Stimulated activated CD4-positive, alpha-beta T cell treated with anti-CD3 and anti-CD28 coated beads, Interleukin-4, amount 100 ng/mL, for 1 hour (primary cell): ENCODE results near the gene EPB41.
"Not testable (repeated sequence)": the region's sequence is repeated elsewhere in the genome, so short reads cannot be mapped to it uniquely, and the experiment has no call there.

Source experiments
- DNase-seq: peaks from one replicate; pipeline ENCODE4 v3.0.0-alpha.2; 2020

Gene EPB41

DNA sequence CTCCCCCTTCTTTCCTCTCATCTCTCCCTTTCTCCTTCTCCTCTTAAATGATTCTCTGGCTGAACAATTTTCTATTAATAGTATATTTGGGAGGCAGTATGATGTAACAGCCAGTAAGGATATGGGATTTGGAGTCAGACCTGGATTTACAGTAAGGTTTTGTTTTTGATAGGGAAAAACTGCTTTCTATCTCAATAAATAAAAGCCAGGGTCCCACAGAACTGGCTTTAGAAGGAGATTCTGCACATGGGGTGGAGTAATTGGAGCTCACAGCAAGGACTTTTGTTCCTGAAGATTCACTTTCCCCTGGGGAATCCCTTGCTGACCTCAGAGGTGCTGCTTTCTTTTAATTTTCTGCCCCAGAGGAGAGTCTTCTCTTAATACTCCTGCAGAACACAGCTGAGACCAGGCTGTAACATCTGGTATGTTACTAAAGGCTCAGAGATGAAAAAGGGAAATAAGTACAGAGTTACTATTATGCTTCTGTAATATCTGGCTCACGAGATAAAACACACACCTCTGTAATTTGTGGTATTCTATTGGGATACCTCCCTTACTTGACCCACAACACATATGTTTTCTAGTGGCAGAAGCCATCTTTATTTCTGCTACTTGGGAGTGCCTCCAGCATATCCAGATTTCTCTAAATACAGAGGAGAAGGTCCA lies 13.4 kb downstream of the EPB41 start:
- no peak for DNase-seq

GRCh38 chr1:28928314-28928941 lies 14.1 kb downstream of the EPB41 start:
- no peak for DNase-seq

- DNase-seq: no peak
These were observed 18.9 kb downstream of the EPB41 start for GRCh38 chr1:28933277-28933676.

DNA sequence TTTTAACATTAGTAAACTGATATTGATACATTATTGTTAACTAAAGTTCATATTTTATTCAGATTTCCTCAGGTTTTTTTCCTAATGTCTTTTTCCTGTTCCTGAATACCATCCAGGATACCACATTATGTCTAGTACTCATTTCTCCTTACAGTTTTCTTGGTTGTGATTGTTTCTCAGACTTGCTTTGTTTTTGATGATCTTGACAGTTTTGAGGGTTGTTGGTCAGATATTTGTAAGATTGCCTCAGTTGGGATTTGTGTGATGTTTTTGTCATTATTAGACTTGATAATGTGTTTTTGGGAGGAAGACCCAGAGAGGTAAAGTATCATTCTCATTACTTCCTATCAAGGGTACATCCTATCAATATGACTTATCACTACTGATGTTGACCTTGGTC lies 19.5 kb downstream of the EPB41 start:
- no peak for DNase-seq

- DNase-seq: no peak
These were observed 20.3 kb downstream of the EPB41 start for GRCh38 chr1:28934676-28935075.

DNA sequence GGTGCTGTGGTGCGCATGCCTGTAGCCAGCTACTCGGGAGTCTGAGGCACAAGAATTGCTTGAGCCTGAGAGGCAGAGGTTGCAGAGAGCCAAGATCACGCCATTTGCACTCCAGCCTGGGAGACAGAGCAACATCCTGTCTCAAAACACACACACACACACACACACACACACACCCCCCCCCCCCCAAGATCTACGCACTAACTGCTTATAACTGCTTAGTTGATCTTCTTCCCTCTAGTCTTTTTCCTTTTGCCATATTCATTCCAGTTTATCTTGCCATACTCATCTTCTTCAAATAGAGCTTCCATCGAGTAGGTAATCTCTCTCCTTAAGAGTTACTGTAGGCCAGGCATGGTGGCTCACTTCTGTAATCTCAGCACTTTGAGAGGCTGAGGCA lies 20.9 kb downstream of the EPB41 start:
- DNase-seq: no peak

GRCh38 chr1:28936094-28936493 lies 21.7 kb downstream of the EPB41 start:
- DNase-seq: no peak

- DNase-seq: no peak
These were observed 22.2 kb downstream of the EPB41 start for GRCh38 chr1:28936528-28936927.

DNA sequence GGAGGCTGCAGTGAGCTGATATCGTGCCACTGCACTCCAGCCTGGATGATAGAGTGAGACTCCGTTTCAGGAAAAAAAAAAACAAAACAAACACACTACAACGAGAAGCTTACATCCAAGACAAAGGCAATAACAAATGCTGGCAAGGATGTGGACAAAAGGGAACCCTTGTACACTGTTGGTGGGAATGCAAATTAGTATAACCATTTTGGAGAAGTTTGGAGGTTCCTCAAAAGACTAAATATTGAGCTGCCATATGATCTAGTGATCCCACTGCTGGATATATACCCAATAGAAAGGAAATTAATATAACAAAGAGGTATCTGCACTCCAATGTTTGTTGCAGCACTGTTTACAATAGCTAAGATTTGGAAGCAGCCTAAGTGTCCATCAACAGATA lies 29.2 kb downstream of the EPB41 start:
- DNase-seq: not testable (repeated sequence)

DNA sequence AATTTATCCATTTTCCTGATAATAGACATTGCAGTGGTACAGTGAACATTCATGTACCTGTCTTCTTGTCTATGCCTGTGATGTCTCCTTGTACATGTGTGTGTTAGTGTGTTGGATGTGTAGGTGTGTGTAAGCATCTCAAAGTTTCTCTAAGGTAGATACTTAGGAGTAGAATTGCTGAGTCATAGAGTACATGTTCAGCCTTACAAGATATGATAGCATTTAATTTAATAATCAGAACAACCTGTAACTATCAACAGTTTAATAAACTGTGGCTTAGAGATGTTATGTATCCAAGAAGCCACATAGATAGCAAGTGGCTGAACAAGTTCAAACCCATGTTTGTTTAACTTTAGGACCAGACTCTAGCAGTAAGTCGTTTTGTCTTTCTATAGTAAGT lies 35.6 kb downstream of the EPB41 start:
- DNase-seq: no peak

GRCh38 chr1:28950449-28950848 lies 36.1 kb downstream of the EPB41 start:
- no peak for DNase-seq

- DNase-seq: no peak
These were observed 39.9 kb downstream of the EPB41 start for GRCh38 chr1:28954126-28954726.

GRCh38 chr1:28956038-28956464 lies 41.7 kb downstream of the EPB41 start:
- no peak for DNase-seq

DNA sequence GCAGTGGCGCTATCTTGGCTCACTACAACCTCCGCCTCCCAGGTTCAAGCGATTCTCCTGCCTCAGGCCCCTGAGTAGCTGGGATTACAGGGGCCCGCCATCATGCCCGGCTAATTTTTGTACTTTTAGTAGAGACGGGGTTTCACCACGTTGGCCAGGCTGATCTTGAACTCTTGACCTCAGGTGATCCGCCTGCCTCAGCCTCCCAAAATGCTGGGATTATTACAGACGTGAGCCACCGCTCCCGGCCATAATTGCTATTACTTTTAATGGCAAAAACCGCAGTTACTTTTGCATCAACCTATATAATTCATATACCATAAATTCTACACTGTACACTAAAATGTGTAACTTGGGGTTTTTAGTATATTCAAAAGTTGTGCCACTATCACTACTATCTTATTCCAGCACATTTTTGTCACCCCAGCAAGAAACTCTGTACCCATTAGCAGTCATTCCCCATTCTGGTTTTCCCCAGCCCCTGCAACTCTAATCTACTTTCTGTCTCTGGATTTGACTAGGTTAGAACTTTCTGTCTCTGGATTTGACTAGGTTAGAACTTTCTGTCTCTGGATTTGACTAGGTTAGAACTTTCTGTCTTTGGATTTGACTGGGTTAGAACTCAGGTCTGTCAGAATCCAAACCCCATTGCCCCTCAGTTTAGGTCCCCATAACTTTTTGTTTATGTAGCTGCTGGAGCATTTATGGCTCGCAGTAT lies 47.9 kb downstream of the EPB41 start:
- not testable (repeated sequence) for DNase-seq

GRCh38 chr1:28965271-28965870 lies 51.0 kb downstream of the EPB41 start:
- DNase-seq: no peak

GRCh38 chr1:28966617-28967016 lies 52.2 kb downstream of the EPB41 start:
- no peak for DNase-seq

- no peak for DNase-seq
These were observed 57.8 kb downstream of the EPB41 start for GRCh38 chr1:28971980-28972771.

GRCh38 chr1:28973596-28974421 lies 59.4 kb downstream of the EPB41 start:
- no peak for DNase-seq

DNA sequence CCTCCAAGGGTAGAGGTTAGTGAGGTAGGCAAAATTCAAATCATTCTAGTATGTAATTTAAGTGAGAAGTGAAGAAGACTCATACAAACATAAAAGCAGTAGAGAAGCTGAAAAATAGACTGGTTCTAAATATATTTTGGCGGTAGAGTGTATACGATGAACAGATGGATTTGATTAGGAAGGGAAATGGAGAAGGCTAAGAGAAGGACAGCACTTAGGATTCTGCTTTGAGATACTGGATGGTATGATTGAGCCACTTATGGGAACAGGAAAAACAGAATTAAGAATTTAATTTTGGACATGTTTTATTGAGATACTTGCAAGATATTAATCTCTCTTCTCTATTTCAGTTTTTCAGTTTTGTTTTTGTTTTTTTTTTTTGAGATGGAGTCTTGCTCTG lies 60.1 kb downstream of the EPB41 start:
- no peak for DNase-seq

GRCh38 chr1:28976248-28976647 lies 61.9 kb downstream of the EPB41 start:
- no peak for DNase-seq

- DNase-seq: no peak
These were observed 66.8 kb downstream of the EPB41 start for GRCh38 chr1:28981210-28981609.

DNA sequence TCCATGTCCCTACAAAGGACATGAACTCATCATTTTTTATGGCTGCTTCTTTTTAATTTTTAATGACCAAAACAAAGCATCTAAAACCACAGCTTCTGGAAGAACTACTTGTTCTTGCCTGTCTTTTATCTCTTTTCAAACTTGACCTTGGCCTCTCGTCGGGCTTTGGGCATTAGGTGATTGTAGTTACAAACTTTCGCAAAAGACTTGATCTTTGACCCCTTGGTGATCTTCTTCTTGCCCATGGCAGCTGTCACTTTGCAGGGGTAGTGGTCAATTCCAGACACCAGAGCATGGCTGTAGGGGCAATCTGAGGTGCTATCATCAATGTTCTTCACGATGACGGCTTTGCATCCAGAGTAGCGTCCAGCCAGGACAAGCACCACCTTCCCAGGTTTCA lies 67.8 kb downstream of the EPB41 start:
- no peak for DNase-seq
